Measurements from ENCODE around the gene TGFBRAP1.

Gene TGFBRAP1

DNA sequence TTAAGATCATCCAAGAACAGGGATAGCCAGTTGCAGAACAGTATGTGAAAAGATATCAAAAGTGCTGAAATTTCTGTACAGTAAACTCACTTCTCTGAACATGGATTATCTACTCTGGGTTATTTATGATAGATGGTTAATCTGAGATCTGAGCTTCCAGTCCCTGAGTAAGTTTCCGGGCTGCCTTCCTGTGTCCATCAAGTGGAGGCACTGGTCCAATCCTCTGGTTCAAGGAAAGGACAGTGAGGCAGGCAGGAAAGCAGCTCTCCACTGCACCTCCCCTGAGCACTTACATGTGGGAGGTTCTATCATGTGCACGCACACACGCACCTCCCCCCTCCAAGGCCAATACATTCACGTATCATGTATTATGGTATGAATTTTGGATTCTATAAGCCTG lies 55.5 kb downstream of the TGFBRAP1 start:
- TF ChIP-seq, protein P1, sequence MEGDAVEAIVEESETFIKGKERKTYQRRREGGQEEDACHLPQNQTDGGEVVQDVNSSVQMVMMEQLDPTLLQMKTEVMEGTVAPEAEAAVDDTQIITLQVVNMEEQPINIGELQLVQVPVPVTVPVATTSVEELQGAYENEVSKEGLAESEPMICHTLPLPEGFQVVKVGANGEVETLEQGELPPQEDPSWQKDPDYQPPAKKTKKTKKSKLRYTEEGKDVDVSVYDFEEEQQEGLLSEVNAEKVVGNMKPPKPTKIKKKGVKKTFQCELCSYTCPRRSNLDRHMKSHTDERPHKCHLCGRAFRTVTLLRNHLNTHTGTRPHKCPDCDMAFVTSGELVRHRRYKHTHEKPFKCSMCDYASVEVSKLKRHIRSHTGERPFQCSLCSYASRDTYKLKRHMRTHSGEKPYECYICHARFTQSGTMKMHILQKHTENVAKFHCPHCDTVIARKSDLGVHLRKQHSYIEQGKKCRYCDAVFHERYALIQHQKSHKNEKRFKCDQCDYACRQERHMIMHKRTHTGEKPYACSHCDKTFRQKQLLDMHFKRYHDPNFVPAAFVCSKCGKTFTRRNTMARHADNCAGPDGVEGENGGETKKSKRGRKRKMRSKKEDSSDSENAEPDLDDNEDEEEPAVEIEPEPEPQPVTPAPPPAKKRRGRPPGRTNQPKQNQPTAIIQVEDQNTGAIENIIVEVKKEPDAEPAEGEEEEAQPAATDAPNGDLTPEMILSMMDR (IDR thresholded peaks at IDR 0.05; ENCODE audit: insufficient read depth, missing control alignments): no peak
- FAIRE-seq (no peak), DNase-seq (ENCODE audit: insufficient read length, low spot score) (no peak)

DNA sequence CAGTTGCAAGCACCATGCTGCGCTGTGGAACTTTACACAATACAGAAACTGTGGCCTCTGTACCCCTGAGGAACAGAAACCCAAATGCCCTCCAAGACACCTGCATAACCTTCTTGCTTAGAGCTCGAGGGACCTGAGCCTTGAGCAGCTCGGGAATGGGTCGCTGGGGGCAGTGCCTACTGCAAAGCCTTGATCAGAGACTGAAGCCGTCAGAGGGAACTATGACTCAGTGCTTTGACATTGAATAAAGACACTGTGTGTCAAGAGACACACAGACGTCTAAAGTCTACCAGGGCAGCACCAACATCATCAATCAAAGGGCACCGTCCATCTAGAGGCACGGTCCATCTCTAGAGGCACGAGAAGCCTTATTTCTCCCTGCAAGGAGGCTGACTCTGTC lies 57.4 kb downstream of the TGFBRAP1 start:
- FAIRE-seq (no peak), DNase-seq (ENCODE audit: insufficient read length, low spot score) (no peak)
- TF ChIP-seq, protein P1 (IDR thresholded peaks at IDR 0.05; ENCODE audit: insufficient read depth, missing control alignments): no peak

DNA sequence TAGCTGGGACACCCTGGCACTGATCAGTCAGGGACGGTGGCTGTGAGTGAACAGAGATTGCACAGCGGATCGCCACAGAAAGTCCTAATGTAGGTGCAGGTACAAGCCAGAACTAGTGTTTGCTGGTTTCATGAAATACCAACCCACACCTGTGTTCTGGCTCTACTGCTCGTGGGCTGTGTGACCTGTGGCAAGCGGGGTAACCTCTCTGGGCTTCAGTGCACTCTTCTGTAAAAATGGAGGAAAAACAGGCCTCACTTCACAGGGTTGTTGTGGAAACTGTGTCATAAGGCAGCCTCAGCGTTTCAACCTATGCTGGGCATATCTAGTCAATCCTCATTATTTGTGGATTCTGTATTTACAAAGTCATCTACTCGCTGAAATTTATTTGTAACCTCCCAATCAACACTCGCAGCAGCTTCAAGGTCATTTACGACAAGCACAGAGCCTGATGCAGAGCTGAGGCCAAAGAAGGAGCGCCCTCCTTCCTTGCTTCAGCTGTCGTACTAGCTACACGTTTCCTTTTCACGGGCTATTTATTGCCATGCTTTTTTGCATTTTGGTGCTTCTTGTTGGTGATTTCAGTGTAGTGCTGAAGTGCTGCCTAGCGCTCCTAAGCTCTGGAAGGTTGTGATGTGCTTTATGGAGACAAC lies 58.0 kb downstream of the TGFBRAP1 start:
- TF ChIP-seq, protein P1 (IDR thresholded peaks at IDR 0.05; ENCODE audit: insufficient read depth, missing control alignments): no peak
- DNase-seq (ENCODE audit: insufficient read length, low spot score) (no peak), FAIRE-seq (no peak)

DNA sequence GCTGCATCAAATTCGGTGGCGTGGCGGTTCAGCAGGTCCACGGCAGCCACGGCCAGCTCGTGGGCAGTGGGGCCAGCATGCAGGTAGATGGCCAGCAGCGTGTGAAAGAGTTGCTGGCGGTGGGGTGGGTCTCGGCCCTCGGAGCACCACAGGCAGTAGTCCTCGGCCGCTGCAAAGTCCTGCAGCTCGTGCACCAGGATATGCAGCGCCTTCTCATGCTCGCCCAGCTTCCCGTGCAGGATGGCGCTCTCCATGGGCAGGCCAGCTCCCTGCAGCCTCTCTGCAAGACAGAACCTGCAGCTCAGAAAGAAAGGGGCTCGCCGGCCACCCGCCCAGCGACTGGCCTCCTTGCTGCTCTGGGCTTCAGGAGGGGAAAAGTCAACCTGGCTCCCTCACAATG lies 60.1 kb downstream of the TGFBRAP1 start:
- no peak for DNase-seq (ENCODE audit: insufficient read length, low spot score)
- FAIRE-seq: no peak
- TF ChIP-seq, protein P1 (IDR thresholded peaks at IDR 0.05; ENCODE audit: insufficient read depth, missing control alignments): no peak

DNA sequence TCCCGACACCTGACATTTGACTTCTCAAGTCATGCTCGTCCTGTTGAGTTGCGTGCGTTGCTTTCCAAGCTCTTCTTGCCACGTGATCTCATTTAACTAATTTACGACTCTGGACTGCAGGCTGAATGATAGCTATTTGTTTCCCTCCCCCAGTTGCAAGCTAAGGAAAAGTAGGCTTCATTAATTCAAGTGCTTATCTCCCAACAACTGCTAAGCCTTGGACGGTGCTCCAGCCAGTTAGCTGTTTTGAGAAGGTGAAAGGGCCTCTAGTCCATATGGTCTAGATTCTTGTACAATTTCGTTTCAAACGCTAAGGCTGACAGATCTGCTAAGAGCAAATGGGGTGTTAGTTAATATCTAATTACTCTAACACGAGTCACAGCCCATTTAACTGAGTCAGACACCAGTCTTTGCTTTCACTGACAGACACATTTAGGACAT lies 66.9 kb downstream of the TGFBRAP1 start:
- FAIRE-seq (no peak), DNase-seq (ENCODE audit: insufficient read length, low spot score) (no peak)
- TF ChIP-seq, protein P1 (IDR thresholded peaks at IDR 0.05; ENCODE audit: insufficient read depth, missing control alignments): no peak

DNA sequence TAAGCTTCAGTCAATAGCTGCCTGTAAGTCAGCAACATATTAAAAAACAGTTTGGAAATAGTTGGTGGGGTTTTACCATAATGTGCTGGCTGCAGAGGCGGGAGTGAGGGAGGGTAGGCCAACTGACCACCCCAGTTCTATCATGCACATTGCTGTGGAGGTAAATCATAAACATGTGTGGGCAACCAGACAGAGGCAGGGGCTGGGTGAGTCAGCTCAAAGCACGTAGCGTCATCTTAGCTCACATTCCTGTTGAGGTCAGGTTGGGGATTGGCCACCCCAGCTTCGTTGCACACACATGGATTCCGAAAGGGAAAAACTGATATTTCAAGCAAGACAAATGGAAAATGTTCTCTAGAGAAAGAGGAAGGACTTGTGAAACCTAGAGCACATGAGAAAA lies 68.5 kb downstream of the TGFBRAP1 start:
- FAIRE-seq: no peak
- DNase-seq (ENCODE audit: insufficient read length, low spot score): no peak
- TF ChIP-seq, protein P1 (IDR thresholded peaks at IDR 0.05; ENCODE audit: insufficient read depth, missing control alignments): no peak

DNA sequence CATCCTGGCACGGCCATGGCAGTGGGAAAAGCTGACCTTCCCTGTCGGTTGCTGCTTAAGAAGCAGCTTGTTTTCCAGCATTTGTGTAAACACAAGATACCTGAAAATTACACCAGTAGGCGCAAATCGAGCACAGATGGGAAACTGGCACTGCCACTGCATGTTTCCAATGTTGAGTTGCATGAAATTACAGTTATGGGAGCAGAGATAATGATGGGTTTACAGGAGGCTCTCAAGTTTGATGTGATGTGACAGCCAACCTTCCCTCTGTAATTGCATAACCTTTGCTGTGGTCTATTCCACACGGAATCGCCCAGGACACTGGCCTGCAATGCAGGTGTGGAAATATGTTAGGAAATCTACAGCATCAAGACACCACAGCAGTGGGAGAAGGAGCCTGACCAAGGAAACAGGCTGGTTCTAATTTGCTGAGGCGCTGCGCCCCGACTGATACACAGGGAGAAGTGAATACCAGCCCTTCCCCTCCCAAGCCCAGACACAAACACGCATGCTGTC lies 70.6 kb downstream of the TGFBRAP1 start:
- FAIRE-seq (no peak), DNase-seq (ENCODE audit: insufficient read length, low spot score) (no peak)
- TF ChIP-seq, protein P1 (IDR thresholded peaks at IDR 0.05; ENCODE audit: insufficient read depth, missing control alignments): no peak

All from D721Med (cell line).